ENCODE measurements around the gene LARP4B.

Gene LARP4B

GRCh38 chr10:807163-807957 lies 124.1 kb downstream of the LARP4B start:
- DNase-seq (ENCODE audit: low read depth), result no peak

DNA sequence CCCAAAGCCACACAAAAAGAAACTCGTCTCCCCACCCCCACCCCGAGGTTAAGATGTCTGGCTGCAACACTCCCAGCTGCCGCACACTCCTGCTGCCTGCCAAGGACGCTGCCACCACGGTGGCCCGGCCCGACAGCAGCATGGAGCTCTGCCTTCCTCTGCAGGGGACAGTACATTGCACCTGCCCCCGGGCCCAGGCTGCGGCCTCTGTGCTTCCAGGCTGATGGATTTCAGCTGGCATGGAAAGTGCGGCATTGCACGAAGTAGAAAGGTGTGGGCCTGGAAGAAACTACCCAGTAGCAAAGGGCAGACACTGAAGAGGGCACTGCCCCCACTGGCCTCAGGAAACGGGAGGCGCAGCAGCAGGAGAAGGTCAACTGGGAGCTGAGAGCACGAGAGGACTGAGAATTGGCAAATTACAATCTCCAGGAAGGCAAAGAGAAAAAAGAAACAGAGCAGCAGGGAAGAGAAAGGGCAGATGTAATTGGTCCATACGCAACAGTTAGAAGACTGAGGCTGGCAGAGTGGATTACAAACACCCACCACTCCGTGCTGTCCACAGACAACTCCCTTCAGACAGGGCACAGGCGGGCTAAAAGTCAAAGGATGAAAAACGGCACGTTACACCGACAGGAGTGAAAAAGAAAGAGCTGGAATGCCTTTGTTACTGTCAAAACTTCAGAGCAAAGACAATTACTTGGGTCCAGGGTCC lies 124.9 kb downstream of the LARP4B start:
- DNase-seq (ENCODE audit: low read depth), result no peak

- DNase-seq (ENCODE audit: low read depth), result no peak
Measured at GRCh38 chr10:805620-806305, 125.7 kb downstream of the LARP4B start.

DNA sequence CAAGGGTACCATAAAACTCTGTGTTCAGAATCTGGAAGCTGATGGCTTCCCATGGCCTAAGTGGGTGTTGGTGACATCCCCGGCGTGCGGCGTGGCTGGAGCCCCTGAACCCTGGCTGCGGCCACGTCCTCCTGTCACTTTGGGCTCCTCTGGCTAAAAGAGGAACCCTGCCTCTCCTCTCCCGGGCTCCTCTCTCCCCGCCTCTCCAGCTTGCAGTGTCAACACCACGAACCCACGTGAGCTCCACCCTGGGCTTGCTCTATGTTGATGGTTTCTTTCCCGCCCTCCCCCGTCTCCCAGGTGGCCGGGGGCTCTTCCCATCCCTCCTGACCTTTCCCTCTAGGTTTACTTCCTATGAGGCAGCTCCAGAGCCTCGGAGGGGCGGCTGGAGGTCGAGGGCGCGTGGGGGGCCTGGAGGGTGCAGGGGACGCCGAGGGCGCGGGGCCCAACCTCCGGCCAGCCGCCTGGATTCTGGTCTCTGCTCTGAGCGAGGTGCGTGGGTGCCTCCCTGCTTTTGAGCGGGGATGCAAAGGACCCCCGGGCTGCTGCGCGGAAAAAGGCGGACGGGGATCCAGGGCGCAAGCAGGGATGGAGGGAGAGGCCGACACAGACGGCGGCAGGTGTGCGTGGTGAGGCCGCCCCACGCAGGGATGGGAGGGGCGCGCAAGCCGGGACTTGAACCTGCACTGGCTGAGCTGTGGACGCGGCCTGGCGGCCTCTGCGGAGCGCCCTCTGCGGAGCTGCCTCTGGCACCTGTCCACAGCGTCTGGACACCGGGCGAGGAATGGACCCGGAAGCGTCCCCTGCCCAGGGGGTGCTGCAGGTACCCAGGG lies 126.5 kb downstream of the LARP4B start:
- no peak for DNase-seq (ENCODE audit: low read depth)

GRCh38 chr10:804191-804781 lies 127.2 kb downstream of the LARP4B start:
- no peak for DNase-seq (ENCODE audit: low read depth)

DNA sequence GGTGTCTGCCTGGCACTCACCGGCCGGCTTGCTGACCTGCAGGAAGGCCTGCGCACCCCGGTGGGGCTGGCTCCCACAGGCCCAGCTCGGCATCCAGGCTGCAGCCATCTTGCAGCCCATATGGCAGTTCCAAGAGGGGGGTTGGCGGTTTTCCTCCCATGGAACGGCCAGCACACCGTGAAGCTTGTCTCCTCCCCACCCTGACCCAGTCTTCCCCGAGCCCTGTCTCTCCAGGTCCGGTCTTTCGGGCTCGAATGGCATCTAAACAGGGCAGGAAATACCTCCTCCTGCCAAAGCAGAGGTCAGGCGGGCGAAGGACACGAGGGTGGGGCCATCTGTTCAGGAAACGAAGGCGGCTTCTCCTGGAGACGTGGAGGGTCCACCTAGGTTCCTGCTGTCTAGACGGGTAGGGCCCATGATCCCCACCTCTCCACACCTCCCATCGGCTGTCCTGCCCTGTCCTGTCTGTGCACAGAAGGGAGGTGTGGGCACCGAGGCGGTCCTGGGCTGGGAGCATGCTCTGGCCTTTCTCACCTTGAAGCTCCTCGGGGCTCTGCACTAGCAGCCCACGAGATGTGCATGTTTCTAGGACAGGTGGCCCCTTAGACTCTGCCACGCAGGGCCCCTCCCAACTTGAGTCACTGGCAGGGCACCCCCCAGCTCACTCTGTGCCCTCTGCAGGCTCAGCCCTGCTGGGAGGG lies 128.3 kb downstream of the LARP4B start:
- no peak for DNase-seq (ENCODE audit: low read depth)

GRCh38 chr10:802506-802905 lies 129.0 kb downstream of the LARP4B start:
- no peak for DNase-seq (ENCODE audit: low read depth)

- DNase-seq (ENCODE audit: low read depth), result no peak
Measured at GRCh38 chr10:797179-797578, 134.3 kb downstream of the LARP4B start.

GRCh38 chr10:796233-796632 lies 135.3 kb downstream of the LARP4B start:
- no peak for DNase-seq (ENCODE audit: low read depth)

- DNase-seq (ENCODE audit: low read depth), result no peak
Measured at GRCh38 chr10:794382-794956, 137.0 kb downstream of the LARP4B start.

- no peak for DNase-seq (ENCODE audit: low read depth)
Measured at GRCh38 chr10:792792-793100, 138.8 kb downstream of the LARP4B start.

GRCh38 chr10:792083-792791 lies 139.3 kb downstream of the LARP4B start:
- DNase-seq (ENCODE audit: low read depth), result no peak

- no peak for DNase-seq (ENCODE audit: low read depth)
Measured at GRCh38 chr10:791639-792038, 139.9 kb downstream of the LARP4B start.

DNA sequence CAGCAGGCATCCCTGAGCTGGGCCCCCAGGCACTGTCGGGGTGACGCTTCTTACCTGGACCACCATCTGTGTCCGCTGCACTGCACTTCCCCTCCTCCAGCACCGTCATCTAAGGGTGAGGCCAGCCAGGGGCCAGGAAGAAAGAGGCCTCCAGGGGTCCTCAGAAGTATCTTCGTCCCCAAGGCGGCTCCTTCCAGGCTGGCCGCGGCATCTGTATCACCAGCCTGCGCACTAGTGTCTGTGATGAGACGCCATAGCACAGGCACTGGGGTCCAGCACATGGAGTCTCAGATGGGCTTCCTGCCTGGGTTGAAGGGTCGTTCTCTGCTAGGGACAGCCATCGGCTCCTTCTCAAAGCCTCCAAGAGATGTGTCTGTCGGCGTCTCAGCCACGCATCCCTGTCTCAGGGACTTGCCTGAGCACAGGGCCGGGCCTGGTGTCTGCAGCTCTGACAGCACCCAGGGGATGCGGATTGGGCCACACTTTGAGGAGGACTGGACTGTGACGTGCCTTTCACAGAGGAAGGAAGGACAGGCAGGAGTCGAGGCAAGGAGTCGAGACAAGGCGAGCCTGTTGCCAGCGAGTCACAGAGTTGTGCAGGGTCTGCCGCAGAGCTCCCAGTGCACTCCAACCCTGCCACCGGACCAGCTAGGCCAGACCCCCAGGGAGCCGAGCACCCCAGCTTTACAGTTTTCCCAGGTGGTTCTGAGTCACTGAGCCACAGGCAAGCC lies 140.5 kb downstream of the LARP4B start:
- DNase-seq (ENCODE audit: low read depth), result no peak

- no peak for DNase-seq (ENCODE audit: low read depth)
Measured at GRCh38 chr10:789831-790701, 141.4 kb downstream of the LARP4B start.

DNA sequence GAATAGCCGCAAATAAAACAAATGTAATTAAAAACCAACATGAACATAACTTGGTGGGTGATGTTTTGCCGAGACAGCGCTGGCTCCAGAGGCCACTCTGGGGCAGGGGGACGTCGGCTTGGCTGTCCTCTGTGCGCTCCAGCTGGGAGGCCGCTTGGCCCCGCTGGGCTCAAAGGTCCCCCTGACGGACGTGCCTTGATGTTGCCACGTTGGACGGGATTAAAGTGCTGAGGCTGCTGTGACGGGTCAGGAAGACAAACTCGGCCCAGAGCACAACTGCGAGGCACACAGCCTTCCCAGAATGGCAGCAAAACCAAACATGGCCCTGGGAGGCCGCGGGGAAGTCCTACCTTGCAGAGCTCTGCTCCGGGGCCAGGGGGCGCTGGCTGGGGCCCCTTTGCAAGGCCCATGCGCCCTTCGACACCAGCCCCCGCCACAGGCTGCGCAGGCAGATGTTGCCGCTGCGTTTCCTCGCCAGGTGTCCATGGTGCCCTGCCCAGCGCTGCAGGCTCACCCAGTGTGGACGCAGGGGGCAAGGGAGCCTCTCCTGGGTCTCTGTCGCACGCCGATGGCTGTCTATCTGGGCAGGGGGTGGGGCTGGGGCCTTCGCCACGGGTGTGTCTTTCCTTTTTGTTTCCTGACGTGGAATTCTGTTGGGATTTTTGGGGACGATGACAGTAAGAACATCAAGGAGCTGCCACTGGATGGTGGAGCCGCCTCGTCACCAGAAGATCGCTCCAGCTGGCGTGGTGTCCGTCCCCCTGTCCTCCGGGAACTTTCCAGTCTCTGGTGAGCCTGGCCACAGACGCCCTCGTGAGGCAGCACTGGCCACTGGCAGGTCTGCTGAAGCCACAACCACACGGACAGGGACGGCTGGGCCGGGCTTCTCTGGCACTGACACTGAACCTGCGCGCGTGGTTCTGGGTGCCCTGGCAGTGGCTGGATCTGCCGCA lies 142.4 kb downstream of the LARP4B start:
- no peak for DNase-seq (ENCODE audit: low read depth)

- no peak for DNase-seq (ENCODE audit: low read depth)
Measured at GRCh38 chr10:787933-788651, 143.4 kb downstream of the LARP4B start.

All from stimulated activated CD8-positive, alpha-beta memory T cell treated with anti-CD3 and anti-CD28 coated beads, Interleukin-12 subunit alpha, Interleukin-12 subunit beta, amount 100 ng/mL, for 1 hour (primary cell).